SH-SY5Y (cell line): ENCODE data around the gene EVI2A.

Source experiments
- GATA2 ChIP-seq: IDR thresholded peaks from 2 replicates; pipeline ENCODE4 v1.6.1; 2011; ENCODE audit warnings: mild to moderate bottlenecking, low read depth, low read length
- GATA3 ChIP-seq: IDR thresholded peaks from 2 replicates; pipeline ENCODE4 v1.6.1; 2011; ENCODE audit warnings: low read depth, mild to moderate bottlenecking, low read length, moderate library complexity

Gene EVI2A

DNA sequence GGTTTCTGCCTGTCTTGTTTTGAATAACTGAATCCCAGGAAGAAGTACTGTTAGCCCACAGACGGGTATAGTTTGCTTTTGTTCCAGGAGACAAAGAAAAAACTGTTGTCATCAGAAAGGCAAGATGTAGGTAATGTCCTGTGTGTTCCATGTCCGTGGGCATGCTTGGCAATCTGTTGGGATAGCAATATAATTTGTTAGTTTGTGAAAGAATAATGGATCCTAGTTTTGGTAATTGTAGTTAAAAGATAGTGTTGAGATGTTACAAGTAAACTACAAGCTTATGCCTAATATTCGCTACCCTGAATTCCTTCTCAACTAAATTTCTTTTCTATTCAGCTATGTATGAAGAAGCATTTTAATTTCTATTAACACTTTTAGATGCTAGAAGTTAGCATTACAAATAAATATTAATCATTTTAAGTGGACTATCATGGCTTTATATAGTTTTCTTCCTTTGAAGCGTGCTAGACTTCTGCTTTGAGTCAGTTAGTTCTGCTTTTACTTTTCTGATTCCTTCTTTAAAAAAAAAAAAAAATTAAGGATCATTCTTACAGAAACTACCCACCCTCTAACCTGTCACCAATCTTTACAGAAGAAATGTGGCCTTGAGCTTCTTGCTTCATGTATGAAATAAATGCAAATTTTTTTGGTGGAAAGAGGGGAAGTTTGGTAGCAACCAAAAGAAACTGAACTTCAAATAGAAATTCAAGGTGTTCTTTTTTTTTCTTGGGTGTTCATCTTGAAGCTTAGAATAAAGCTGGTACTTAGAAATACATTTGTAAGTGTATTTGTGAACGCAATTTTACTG lies 2.4 kb downstream of the EVI2A start:
- no peak for TF ChIP-seq GATA2
- no peak for TF ChIP-seq GATA3

GRCh38 chr17:31318298-31318801 lies 3.1 kb downstream of the EVI2A start:
- TF ChIP-seq GATA2 (no peak), GATA3 (no peak)

DNA sequence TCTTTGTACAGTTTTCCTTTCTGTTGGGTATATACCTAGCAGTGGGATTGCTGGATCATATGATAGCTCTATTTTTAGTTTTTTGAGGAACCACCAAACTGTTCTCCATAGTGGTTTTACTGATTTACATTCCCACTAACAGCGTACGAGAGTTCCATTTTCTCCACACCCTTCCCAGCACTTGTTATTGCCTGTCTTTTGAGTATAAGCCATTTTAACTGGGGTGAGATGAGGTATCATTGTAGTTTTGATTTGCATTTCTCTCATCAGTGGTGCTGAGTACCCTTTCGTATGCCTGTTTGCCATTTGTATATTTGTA lies 6.7 kb downstream of the EVI2A start:
- no peak for TF ChIP-seq GATA2
- no peak for TF ChIP-seq GATA3

DNA sequence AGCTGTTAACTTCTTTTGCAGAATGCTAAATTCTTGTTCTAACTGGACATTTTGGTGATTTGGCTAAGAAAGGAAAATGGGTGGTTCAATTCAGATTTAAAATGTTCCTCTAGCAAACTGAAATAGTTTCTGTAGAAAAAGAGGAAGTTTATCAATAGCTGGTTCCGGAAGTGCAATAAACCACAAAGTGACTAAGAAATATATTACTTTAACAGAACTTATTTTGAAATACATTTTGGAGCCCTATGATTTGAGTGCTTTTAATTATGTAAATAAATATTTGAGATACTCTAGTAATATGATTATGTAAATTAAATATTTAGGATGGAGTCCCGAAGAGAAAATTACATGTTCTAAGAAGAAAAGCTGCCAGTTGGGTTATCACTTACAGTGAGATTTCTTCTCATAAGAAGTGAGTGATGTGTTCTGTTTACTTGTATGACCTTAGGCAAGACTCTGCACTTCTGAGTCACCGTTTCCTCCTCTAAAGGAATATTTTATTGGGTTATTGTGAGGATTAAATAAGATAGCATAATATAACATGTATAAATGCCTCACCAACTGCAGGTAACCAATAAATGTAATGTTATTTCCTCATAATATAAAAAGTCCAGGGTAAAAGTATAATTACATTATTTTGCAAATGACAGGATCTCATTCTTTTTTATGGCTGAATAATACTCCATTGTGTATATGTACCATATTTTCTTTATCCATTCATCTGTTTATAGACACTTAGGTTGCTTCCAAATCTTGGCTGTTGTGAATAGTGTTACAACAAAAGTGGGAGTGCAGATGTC lies 7.2 kb downstream of the EVI2A start, which contains the start of gene EVI2B:
Gene EVI2B (minus strand): TSS at position 73 of the 800 bp plus-strand sequence. CDS start 8,445 bp downstream, outside the sequence.
- no peak for TF ChIP-seq GATA2
- TF ChIP-seq GATA3: no peak

DNA sequence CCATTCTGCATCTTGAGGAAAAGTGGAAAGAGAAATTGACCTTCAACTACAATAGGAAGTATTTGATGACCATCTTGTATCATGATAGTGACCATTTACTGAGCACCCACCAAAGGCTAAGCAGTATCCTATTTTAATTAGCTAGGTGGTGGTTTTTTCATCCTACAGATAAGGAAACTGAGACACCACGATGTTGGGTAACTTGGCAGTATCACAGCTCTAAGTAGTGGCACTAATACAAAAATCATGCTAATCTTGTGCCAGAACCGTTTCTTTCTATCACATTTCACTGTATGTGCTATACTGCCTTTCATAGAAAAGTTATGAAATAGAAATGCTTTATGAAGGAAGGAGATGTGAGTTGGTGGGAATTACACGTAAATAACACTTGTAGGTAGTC lies 9.9 kb downstream of the EVI2A start:
- TF ChIP-seq GATA3: no peak
- TF ChIP-seq GATA2: no peak

- no peak for TF ChIP-seq GATA3
- TF ChIP-seq GATA2: no peak
These were observed 10.5 kb downstream of the EVI2A start for GRCh38 chr17:31310886-31311285.

DNA sequence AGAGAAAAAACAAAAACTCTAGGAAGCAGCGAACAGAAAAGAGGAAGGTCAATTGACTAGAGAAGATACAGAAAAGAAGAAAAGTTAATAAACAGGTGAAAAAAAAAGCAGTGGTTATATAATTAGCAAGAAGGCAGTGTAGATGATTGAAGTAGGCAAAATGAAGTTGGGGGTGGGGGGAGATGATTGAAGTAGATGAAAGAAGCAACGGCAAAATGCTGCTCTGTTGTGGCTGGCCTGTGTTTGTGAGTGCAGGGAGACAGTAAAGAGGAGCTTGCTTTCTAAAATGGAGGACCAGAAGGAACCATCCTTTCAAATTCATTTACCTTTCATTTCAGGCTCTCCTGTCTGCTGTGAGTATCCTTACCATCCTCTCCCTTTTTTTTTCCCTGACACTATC lies 11.2 kb downstream of the EVI2A start:
- TF ChIP-seq GATA3 (no peak), GATA2 (no peak)

DNA sequence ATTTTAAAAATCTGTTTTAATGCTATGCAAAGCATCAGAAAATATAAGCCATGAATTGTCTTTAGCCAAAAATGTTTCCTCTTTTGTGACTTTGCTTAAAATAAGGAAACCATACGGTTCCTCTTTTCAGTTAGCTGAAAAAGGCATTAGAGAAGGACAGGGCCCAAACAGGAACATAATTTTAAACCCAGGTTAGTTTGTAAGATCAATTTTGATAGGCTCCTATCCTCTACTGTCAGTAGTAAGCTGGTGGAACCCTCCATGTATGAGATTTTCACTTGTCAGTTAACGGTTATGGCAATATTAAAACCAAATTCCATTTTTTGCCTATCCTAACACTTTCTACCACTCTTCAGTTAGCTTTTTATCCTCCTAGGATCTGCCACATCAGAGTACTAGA lies 11.9 kb downstream of the EVI2A start:
- TF ChIP-seq GATA3 (no peak), GATA2 (no peak)

DNA sequence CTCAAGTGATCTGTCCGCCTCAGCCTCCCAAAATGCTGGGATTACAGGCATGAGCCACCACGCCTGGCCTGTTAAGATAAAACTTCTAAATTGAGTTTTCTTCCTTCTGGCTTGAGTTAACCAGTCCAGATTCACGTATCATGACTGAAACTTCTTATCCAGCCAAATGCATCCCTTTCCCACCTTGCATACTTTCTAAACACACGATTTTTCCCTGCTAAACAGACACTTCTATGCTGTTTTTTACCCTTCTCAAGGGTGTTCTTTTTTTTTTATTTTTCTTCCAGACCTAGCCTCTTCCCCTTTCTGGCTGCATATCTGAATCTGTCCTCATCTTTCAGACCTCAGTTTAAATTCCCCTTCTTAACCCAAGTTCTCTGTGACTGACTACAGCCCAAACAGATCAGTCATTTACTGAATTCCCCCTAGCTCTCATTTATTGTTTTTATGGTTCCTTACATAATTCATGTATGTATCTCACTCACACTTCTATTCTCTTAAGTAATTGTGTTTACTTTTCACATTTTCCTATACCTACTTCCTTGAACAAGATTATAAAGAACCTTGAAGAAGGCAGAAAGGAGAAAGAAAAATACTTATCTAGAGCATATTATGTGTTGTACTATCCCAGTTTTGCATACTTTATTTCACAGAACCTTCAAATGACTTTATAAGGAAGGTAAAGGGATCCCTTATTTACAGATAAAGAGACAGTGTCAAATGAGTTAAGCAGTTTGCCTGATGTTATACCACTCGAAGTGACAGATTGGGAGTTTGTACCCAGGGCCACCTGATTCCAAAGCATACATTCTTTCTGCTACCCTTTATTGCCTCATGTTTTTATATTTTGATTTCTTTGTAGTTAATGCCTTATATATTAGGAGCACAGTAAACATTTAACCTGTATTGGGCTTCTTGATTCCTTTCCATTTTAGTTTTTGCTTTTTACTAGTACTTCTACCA lies 12.8 kb downstream of the EVI2A start:
- TF ChIP-seq GATA2 (no peak), GATA3 (no peak)

DNA sequence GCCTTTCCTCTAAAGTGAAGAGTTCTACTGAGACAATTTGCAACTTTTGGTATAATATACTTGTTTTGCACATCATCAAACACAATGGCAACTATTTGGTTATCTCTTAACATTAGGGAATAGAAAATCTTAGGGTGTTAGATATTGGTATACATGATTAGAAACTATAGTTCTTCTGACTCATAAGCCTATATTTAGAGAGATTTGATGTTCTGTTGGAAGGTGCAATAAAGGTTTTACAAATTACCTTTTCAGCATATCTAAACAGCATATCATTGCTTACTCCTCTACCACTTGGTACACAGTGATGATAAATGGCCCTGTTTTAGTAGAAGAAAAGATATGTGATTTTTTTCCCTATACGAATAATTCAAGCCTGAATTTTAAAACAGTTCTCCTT lies 13.8 kb downstream of the EVI2A start:
- TF ChIP-seq GATA2: no peak
- TF ChIP-seq GATA3: no peak

GRCh38 chr17:31299624-31300023 lies 21.8 kb downstream of the EVI2A start:
- TF ChIP-seq GATA2 (no peak), GATA3 (no peak)

- TF ChIP-seq GATA3: no peak
- no peak for TF ChIP-seq GATA2
These were observed 24.3 kb downstream of the EVI2A start, which contains the start of gene OMG for GRCh38 chr17:31297090-31297489. TSS of gene OMG (minus strand) at chr17:31297239. CDS start at chr17:31296331, 908 bp downstream.

DNA sequence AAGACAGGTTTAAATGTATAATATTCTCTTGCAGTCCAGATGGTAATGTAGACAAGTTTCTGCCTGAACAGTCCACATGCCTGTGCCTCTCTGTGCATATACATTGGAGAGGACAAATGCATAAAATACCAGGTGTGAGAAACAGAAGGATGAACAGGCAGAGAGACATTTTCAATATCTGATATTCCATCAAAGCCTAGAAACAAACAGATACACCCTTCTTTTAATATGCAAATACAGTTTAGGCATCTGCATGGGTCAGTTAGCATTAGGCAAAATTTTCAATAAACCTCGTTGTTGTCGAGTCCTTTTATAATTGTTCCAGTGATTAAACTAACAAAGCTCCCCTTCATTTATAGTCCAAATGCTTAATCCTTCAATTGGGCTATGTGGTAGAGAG lies 25.3 kb downstream of the EVI2A start:
- TF ChIP-seq GATA2: no peak
- TF ChIP-seq GATA3: no peak

GRCh38 chr17:31295489-31295871 lies 25.9 kb downstream of the EVI2A start:
- TF ChIP-seq GATA3: no peak
- TF ChIP-seq GATA2: no peak
